Liver (tissue), 9 donors: ENCODE results near the gene SETX. TPM values are rescaled to one million over a fixed set of nuclear protein-coding genes. Genes with fewer than 3 reads are reported as not detected.

Experiments
- DNase-seq: peaks from one replicate; pipeline ENCODE4 v3.0.0-alpha.2; 2017; ENCODE audit warnings: low spot score
- H3K27ac ChIP-seq, 2 donors: one replicate each; pipeline ENCODE4 v1.7.0; 2013; ENCODE audit warnings: inconsistent platforms in 2 of 2, low read length in 2 of 2, control low read depth in 1 of 2, low read depth in 1 of 2, mild to moderate bottlenecking in 1 of 2
- H3K27me3 ChIP-seq, 4 donors: one replicate each; pipeline versions ENCODE4 v1.6.1 to v1.7.0; 2013; ENCODE audit warnings: low read length in 3 of 4, inconsistent platforms in 1 of 4, mild to moderate bottlenecking in 1 of 4, moderate library complexity in 1 of 4; ENCODE audit not compliant: control insufficient read depth in 4 of 4, insufficient read depth in 4 of 4
- H3K36me3 ChIP-seq, 4 donors: one replicate each; pipeline versions ENCODE4 v1.6.1 to v1.7.0; 2013; ENCODE audit warnings: low read length in 3 of 4, mild to moderate bottlenecking in 3 of 4, low read depth in 1 of 4, moderate library complexity in 1 of 4; ENCODE audit not compliant: control insufficient read depth in 4 of 4, insufficient read depth in 3 of 4
- H3K4me1 ChIP-seq, 4 donors: one replicate each; pipeline versions ENCODE4 v1.6.1 to v1.7.0; 2013; ENCODE audit warnings: low read length in 3 of 4, mild to moderate bottlenecking in 3 of 4, moderate library complexity in 1 of 4; ENCODE audit not compliant: control insufficient read depth in 4 of 4, insufficient read depth in 4 of 4
- H3K4me3 ChIP-seq, 3 donors: one replicate each; pipeline versions ENCODE4 v1.6.1 to v1.7.0; 2013; ENCODE audit warnings: low read length in 3 of 3, control low read depth in 1 of 3, low read depth in 1 of 3, mild to moderate bottlenecking in 1 of 3
- H3K9ac ChIP-seq, 2 donors: one replicate each; pipeline ENCODE4 v1.7.0; 2013; ENCODE audit warnings: low read length in 2 of 2, mild to moderate bottlenecking in 2 of 2, moderate library complexity in 2 of 2, control low read depth in 1 of 2, low read depth in 1 of 2
- H3K9me3 ChIP-seq, 4 donors: one replicate each; pipeline versions ENCODE4 v1.6.1 to v1.7.0; 2013; ENCODE audit warnings: low read length in 3 of 4; ENCODE audit not compliant: control insufficient read depth in 4 of 4
- EGR1 ChIP-seq, 2 donors: IDR thresholded peaks; 2 replicates each; pipeline ENCODE4 v1.6.1; 2016 to 2018; ENCODE audit warnings: antibody characterized with exemption in 2 of 2, low read depth in 2 of 2
- GABPA ChIP-seq, 2 donors: IDR thresholded peaks in 1 of 2; conservative IDR thresholded peaks in 1 of 2; 2 replicates each; pipeline ENCODE4 v1.6.1; 2016; ENCODE audit warnings: antibody characterized with exemption in 2 of 2, mild to moderate bottlenecking in 1 of 2, moderate library complexity in 1 of 2
- JUND ChIP-seq, 2 donors: IDR thresholded peaks; 2 replicates each; pipeline ENCODE4 v1.6.1; 2016; ENCODE audit warnings: antibody characterized with exemption in 2 of 2
- NR2F2 ChIP-seq: IDR thresholded peaks from 2 replicates; pipeline ENCODE4 v1.6.1; 2016; ENCODE audit warnings: antibody characterized with exemption
- RAD21 ChIP-seq, 2 donors: IDR thresholded peaks; 2 replicates each; pipeline ENCODE4 v1.6.1; 2016; ENCODE audit warnings: antibody characterized with exemption in 2 of 2, mild to moderate bottlenecking in 2 of 2
- RXRA ChIP-seq, 2 donors: IDR thresholded peaks; 2 replicates each; pipeline ENCODE4 v1.6.1; 2017 to 2018; ENCODE audit warnings: antibody characterized with exemption in 2 of 2, mild to moderate bottlenecking in 1 of 2
- WGBS: extraction: QIAGEN DNeasy Blood & Tissue Kit; methylation state at CpG from one replicate; pipeline ENCODE4 v1.1.7; 2013; 5-methylcytosine and 5-hydroxymethylcytosine counted together
- polyA plus RNA-seq, 2 donors: library from polyadenylated mRNA; stranded (reverse) in 1 of 2; unstranded in 1 of 2; fragments of 200-250 nt in 1 of 2; fragments of >200 nt in 1 of 2; fragmentation: Nextera tagmentation in 1 of 2; extraction: Ambion mirVana in 1 of 2; gene quantifications; one replicate each; pipeline versions ENCODE4 v1.2.1 to v1.2.3, GENCODE V29; 2013 to 2015
- total RNA-seq, 2 donors: library from RNA; depleted of rRNA; stranded (reverse); fragments of >200 nt; gene quantifications; one replicate each; pipeline ENCODE4 v1.2.3, GENCODE V29; 2014
- TF ChIP-seq, protein P1 (sequence below): fragments of 150-350 bp; IDR thresholded peaks from 2 replicates; pipeline ENCODE4 v1.5.1; 2017; ENCODE audit warnings: improper control_type of control experiment, low read depth, low read length; ENCODE audit not compliant: missing input control
- TF ChIP-seq, protein P2 (sequence below): IDR thresholded peaks from 2 replicates; pipeline ENCODE4 v1.6.1; 2016; ENCODE audit warnings: antibody characterized with exemption, mild to moderate bottlenecking
- TF ChIP-seq, protein P3 (sequence below): IDR thresholded peaks from 2 replicates; pipeline ENCODE4 v1.6.1; 2016; ENCODE audit warnings: antibody characterized with exemption
- donor health status: healthy.
- donor health status: healthy.
- donor health status: healthy.
- donor health status: healthy.
- donor health status: healthy.

SETX gene
- total and polyA plus RNA-seq, 4 donors: 8.6 to 60.2 (median 19.6) TPM

DNA sequence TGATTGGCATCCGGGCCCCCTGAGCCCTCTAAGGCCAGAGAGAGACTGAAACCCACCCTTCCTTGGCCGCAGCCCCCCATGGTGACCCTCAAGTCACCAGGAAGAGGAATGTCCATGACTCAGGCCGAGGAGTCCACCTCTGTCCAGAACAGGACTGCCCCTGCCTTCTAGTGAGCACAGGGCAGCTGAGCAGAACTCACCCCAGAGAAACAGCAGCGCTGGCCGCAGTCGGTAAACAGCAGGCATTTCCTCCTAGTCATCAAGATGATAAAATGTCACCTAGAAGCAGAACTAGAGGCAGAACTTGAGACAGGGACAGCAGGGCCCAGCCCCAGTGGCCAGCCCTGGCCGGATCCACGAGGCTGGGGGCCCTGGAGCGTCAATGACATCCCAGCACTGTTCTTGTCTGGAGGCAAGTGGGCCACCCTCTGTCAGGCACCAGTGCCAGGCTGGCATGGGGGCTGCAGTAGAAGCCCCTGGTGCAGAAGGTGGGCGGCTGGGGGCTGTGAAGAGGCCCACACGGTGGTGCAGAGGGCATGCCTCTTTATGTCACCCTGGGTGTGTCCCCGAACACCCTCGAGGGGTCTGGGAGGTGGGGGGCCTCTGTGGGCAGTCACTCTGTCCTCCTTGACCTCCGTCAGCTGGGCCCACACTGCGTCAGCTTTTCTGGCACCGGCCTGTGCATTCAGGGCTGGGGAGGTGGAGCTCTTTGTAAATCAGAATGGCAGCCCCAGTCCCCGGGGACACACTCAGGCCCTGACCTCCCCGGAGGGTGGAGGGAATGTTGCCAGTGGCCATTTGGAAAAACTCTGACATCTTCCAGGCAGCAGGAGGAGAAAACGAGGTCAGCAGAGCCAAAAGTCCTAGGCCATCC is 110.0 kb downstream of the SETX start:
- peak; percentile 73 for TF ChIP-seq NR2F2
- no peak for TF ChIP-seq RXRA (IDR thresholded peaks at IDR 0.05)
- Histone ChIP-seq H3K9me3 (no peaks in the 10 kb centered on the region), H3K27ac (no peak overlapping the region), H3K9ac (no peak overlapping the region), H3K36me3 (no peaks in the 10 kb centered on the region), H3K4me1 (peaks cover 5 to 20% (median 9%) of the 10 kb centered on the region in 4 donors), H3K27me3 (peaks cover 0 to 7% (median 0%) of the 10 kb centered on the region in 4 donors), H3K4me3 (no peak overlapping the region)
- WGBS: 66% methylated on average over 19 of the region's 19 CpGs
- no peak for DNase-seq

DNA sequence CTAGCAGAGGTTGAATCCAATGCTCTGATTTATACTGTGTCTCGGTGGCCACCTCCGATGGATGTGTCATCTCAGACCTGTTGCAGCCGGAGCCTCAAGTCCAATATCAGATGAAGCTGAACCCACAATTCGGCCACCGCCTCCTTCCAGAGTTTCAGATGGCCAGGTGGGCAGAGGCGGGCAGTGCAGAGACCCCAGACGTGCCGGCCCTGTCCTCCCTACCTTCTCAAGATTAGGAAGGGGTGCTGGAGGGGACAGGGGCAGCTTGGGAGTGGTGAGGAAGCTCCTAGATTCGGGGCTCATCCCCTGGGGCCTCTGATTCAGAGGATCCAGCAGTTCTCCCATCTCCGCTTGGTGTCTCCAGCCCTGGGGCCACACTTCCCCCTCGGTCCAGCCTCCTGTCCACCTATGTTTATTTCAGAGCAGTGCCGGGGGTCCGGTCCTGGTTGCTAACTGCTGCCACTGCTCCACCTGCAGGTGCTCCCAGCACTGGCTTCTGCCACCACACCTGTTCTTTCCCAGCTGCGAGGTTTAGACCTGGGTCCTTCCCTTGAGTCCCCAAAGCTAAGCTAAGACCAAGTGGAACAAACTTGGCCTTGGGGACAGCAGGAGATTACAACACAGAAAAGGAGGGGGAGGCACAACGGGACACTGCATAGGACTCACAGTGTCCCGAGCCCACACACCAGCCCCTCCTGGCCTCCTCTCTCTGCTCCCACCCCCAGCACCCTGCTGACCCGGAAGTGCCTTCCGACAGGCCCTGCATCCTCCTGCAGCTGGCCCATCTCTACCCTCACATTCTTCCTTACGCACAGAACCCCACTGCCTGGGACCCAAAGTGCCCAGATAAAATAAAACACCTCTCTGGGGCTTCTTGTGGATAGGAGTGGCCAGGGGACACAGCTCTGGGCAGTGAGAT is 111.4 kb downstream of the SETX start:
- peaks cover 0 to 7% (median 0%) of the 10 kb centered on the region in 4 donors for H3K27me3 ChIP-seq
- H3K9me3 ChIP-seq: no peaks in the 10 kb centered on the region
- no peak overlapping the region for H3K4me3 ChIP-seq
- peaks cover 5 to 20% (median 9%) of the 10 kb centered on the region in 4 donors for H3K4me1 ChIP-seq
- H3K9ac ChIP-seq: no peak overlapping the region
- H3K36me3 ChIP-seq: no peaks in the 10 kb centered on the region
- TF ChIP-seq JUND (IDR thresholded peaks at IDR 0.05) (no peak), RAD21 (IDR thresholded peaks at IDR 0.05) (peak in 1 of 2 donors; percentile 20)
- no peak overlapping the region for H3K27ac ChIP-seq
- DNase-seq: no peak
- 87% methylated on average over 19 of the region's 19 CpGs for WGBS

DNA sequence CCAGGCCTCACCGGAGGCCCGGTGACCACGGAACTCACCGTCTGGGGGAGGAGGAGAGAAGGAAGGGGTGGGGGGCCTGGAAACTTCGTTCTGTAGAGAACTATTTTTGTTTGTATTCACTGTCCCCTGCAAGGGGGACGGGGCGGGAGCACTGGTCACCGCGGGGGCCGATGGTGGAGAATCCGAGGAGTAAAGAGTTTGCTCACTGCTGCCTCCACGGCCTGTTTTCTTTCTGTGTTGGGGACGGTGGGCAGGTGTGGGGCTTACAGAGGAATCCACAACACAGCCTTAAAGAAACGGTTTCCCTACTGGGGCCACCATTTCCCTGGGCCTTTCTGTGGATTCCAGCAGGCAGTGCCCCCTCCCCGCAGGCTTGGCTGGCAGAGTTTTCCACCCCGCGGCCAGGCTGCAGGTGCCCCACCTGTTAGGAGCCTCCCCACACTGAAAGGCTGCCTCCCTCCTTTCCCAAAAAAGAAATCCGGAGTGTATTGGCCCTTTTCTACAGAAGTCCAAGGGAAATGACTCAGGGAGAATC is 112.1 kb downstream of the SETX start:
- Histone ChIP-seq H3K4me1 (peaks cover 5 to 20% (median 9%) of the 10 kb centered on the region in 4 donors), H3K9ac (no peak overlapping the region), H3K36me3 (no peaks in the 10 kb centered on the region), H3K27me3 (peaks cover 0 to 7% (median 0%) of the 10 kb centered on the region in 4 donors), H3K27ac (no peak overlapping the region), H3K4me3 (peak overlapping the region in 2 of 3 donors; percentile 53 to 74), H3K9me3 (no peaks in the 10 kb centered on the region)
- TF ChIP-seq RAD21 (IDR thresholded peaks at IDR 0.05): no peak
- no peak for DNase-seq
- WGBS: 23% methylated on average over 18 of the region's 18 CpGs

DNA sequence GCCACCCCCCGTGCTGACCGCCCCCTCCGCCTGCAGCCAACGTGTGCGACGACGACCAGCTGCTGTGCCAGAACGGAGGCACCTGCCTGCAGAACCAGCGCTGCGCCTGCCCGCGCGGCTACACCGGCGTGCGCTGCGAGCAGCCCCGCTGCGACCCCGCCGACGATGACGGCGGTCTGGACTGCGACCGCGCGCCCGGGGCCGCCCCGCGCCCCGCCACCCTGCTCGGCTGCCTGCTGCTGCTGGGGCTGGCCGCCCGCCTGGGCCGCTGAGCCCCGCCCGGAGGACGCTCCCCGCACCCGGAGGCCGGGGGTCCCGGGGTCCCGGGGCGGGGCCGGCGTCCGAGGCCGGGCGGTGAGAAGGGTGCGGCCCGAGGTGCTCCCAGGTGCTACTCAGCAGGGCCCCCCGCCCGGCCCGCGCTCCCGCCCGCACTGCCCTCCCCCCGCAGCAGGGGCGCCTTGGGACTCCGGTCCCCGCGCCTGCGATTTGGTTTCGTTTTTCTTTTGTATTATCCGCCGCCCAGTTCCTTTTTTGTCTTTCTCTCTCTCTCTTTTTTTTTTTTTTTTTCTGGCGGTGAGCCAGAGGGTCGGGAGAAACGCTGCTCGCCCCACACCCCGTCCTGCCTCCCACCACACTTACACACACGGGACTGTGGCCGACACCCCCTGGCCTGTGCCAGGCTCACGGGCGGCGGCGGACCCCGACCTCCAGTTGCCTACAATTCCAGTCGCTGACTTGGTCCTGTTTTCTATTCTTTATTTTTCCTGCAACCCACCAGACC is 112.8 kb downstream of the SETX start:
- Histone ChIP-seq H3K9me3 (no peaks in the 10 kb centered on the region), H3K9ac (no peak overlapping the region), H3K36me3 (no peaks in the 10 kb centered on the region), H3K4me1 (peaks cover 5 to 20% (median 9%) of the 10 kb centered on the region in 4 donors), H3K27ac (peak overlapping the region in 1 of 2 donors; percentile 16), H3K4me3 (peak overlapping the region; percentile 23 to 74 (median 69)), H3K27me3 (peaks cover 0 to 7% (median 0%) of the 10 kb centered on the region in 4 donors)
- DNase-seq: no peak
- 1% methylated on average over 81 of the region's 81 CpGs for WGBS
- TF ChIP-seq, protein P1, sequence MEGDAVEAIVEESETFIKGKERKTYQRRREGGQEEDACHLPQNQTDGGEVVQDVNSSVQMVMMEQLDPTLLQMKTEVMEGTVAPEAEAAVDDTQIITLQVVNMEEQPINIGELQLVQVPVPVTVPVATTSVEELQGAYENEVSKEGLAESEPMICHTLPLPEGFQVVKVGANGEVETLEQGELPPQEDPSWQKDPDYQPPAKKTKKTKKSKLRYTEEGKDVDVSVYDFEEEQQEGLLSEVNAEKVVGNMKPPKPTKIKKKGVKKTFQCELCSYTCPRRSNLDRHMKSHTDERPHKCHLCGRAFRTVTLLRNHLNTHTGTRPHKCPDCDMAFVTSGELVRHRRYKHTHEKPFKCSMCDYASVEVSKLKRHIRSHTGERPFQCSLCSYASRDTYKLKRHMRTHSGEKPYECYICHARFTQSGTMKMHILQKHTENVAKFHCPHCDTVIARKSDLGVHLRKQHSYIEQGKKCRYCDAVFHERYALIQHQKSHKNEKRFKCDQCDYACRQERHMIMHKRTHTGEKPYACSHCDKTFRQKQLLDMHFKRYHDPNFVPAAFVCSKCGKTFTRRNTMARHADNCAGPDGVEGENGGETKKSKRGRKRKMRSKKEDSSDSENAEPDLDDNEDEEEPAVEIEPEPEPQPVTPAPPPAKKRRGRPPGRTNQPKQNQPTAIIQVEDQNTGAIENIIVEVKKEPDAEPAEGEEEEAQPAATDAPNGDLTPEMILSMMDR: no peak
- TF ChIP-seq EGR1 (IDR thresholded peaks at IDR 0.05; ENCODE audit: low read depth in 2 of 2) (no peak), JUND (IDR thresholded peaks at IDR 0.05) (no peak), GABPA (IDR thresholded peaks at IDR 0.05 in 1 of 2, conservative IDR thresholded peaks at IDR 0.05 in 1 of 2) (no peak)
- TF ChIP-seq, protein P2, sequence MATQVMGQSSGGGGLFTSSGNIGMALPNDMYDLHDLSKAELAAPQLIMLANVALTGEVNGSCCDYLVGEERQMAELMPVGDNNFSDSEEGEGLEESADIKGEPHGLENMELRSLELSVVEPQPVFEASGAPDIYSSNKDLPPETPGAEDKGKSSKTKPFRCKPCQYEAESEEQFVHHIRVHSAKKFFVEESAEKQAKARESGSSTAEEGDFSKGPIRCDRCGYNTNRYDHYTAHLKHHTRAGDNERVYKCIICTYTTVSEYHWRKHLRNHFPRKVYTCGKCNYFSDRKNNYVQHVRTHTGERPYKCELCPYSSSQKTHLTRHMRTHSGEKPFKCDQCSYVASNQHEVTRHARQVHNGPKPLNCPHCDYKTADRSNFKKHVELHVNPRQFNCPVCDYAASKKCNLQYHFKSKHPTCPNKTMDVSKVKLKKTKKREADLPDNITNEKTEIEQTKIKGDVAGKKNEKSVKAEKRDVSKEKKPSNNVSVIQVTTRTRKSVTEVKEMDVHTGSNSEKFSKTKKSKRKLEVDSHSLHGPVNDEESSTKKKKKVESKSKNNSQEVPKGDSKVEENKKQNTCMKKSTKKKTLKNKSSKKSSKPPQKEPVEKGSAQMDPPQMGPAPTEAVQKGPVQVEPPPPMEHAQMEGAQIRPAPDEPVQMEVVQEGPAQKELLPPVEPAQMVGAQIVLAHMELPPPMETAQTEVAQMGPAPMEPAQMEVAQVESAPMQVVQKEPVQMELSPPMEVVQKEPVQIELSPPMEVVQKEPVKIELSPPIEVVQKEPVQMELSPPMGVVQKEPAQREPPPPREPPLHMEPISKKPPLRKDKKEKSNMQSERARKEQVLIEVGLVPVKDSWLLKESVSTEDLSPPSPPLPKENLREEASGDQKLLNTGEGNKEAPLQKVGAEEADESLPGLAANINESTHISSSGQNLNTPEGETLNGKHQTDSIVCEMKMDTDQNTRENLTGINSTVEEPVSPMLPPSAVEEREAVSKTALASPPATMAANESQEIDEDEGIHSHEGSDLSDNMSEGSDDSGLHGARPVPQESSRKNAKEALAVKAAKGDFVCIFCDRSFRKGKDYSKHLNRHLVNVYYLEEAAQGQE: no peak
- TF ChIP-seq, protein P3, sequence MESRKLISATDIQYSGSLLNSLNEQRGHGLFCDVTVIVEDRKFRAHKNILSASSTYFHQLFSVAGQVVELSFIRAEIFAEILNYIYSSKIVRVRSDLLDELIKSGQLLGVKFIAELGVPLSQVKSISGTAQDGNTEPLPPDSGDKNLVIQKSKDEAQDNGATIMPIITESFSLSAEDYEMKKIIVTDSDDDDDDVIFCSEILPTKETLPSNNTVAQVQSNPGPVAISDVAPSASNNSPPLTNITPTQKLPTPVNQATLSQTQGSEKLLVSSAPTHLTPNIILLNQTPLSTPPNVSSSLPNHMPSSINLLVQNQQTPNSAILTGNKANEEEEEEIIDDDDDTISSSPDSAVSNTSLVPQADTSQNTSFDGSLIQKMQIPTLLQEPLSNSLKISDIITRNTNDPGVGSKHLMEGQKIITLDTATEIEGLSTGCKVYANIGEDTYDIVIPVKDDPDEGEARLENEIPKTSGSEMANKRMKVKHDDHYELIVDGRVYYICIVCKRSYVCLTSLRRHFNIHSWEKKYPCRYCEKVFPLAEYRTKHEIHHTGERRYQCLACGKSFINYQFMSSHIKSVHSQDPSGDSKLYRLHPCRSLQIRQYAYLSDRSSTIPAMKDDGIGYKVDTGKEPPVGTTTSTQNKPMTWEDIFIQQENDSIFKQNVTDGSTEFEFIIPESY: no peak
